OCI-LY1 (cell line): ENCODE results near the gene NDC1.

Source experiments
- H2AFZ ChIP-seq: fragments of 200-600 bp; sonication (generic), shearing (Covaris generic); 2 replicates; pipeline ENCODE4 v1.6.0; 2014; ENCODE audit warnings: antibody characterized with exemption, mild to moderate bottlenecking, low read length
- H3F3A ChIP-seq: fragments of 200-600 bp; sonication (generic), shearing (Covaris generic); 2 replicates; pipeline ENCODE4 v1.6.0; 2014; ENCODE audit warnings: mild to moderate bottlenecking, antibody characterized with exemption, low read length, moderate library complexity; ENCODE audit not compliant: insufficient read depth
- H3K27ac ChIP-seq: fragments of 200-600 bp; sonication (generic); 2 replicates; pipeline ENCODE4 v1.5.1; 2014; ENCODE audit warnings: low read length, mixed run types, mild to moderate bottlenecking, low read depth; ENCODE audit not compliant: poor library complexity, severe bottlenecking
- H3K27me3 ChIP-seq: fragments of 200-600 bp; sonication (generic); 2 replicates; pipeline ENCODE4 v1.6.0; 2014; ENCODE audit warnings: antibody characterized with exemption, mild to moderate bottlenecking, low read length, moderate library complexity; ENCODE audit not compliant: insufficient read depth
- H3K36me3 ChIP-seq: fragments of 200-600 bp; sonication (generic); 2 replicates; pipeline ENCODE4 v1.6.1; 2014; ENCODE audit warnings: mild to moderate bottlenecking, antibody characterized with exemption, low read length, moderate library complexity, mixed read lengths; ENCODE audit not compliant: insufficient read depth
- H3K4me1 ChIP-seq: fragments of 200-600 bp; sonication (generic); 2 replicates; pipeline ENCODE4 v1.5.1; 2014; ENCODE audit warnings: mild to moderate bottlenecking, low read length, moderate library complexity; ENCODE audit not compliant: insufficient read depth, severe bottlenecking
- H3K4me2 ChIP-seq: fragments of 200-600 bp; sonication (generic), shearing (Covaris generic); 2 replicates; pipeline ENCODE4 v1.6.1; 2014; ENCODE audit warnings: low read length
- H3K4me3 ChIP-seq: fragments of 200-600 bp; sonication (generic); 2 replicates; pipeline ENCODE4 v1.5.1; 2014; ENCODE audit warnings: low read length, low read depth, mild to moderate bottlenecking, mixed read lengths; ENCODE audit not compliant: poor library complexity, severe bottlenecking
- H3K79me2 ChIP-seq: fragments of 200-600 bp; shearing (Covaris generic); 2 replicates; pipeline ENCODE4 v1.6.1; 2016; ENCODE audit warnings: mixed run types, low read length, mixed read lengths; ENCODE audit not compliant: insufficient read depth
- H3K9ac ChIP-seq: fragments of 200-600 bp; sonication (generic), shearing (Covaris generic); 2 replicates; pipeline ENCODE4 v1.6.1; 2014; ENCODE audit warnings: mild to moderate bottlenecking, low read length, mixed read lengths
- H3K9me2 ChIP-seq: fragments of 200-600 bp; sonication (generic), shearing (Covaris generic); 2 replicates; pipeline ENCODE4 v1.6.1; 2014; ENCODE audit warnings: low read depth, mild to moderate bottlenecking, low read length, mixed read lengths
- H3K9me3 ChIP-seq: fragments of 200-600 bp; shearing (Covaris generic); 2 replicates; pipeline ENCODE4 v1.6.1; 2014; ENCODE audit warnings: low read length, mixed read lengths
- H4K20me1 ChIP-seq: fragments of 200-600 bp; sonication (generic), shearing (Covaris generic); 2 replicates; pipeline ENCODE4 v1.6.0; 2016; ENCODE audit warnings: mild to moderate bottlenecking, low read length; ENCODE audit not compliant: insufficient read depth
- EZH2 ChIP-seq: fragments of 200-600 bp; sonication (generic), shearing (Covaris generic); IDR thresholded peaks from 2 replicates; pipeline ENCODE4 v1.8.0; 2017; ENCODE audit warnings: borderline replicate concordance, mixed run types, mild to moderate bottlenecking, antibody characterized with exemption, low read length, moderate library complexity, mixed read lengths
- TF ChIP-seq, protein P1 (sequence below): fragments of 200-600 bp; sonication (generic), shearing (Covaris generic); IDR thresholded peaks from 2 replicates; pipeline ENCODE4 v1.5.1; 2017; ENCODE audit warnings: mild to moderate bottlenecking, antibody characterized with exemption, low read length, moderate library complexity, mixed read lengths

NDC1 gene

DNA sequence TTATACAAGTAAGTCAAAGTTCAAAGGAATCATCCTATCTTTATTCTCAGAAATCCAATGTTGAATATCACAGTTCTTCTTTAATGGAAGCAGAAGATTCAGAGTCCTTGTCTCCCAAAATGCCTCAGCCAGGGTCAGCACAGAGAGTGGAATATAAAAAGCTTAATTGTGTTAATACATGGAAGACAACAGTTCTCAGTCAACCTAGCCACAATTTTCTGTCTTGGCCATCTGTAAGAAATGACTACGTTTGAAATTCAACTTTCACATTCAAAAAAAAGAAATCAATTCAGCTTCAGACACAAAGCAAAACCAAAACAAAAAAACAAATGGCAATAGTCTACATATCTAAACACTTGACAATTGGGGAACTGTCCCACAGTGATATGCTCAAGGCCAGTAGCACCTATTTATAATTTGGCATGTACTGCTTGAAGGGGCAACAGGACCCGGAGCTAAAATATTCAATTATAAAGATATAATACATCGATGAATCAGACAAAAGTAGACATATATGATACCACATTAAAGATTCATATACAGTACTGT, 71.8 kb downstream of the NDC1 start:
- H2AFZ ChIP-seq, result no peak overlapping the region
- no peaks in the 10 kb centered on the region for H3K9me3 ChIP-seq
- no peaks in the 10 kb centered on the region for H3K79me2 ChIP-seq
- H3K4me1 ChIP-seq, result no peaks in the 10 kb centered on the region
- no peaks in the 10 kb centered on the region for H4K20me1 ChIP-seq
- no peak overlapping the region for H3K9ac ChIP-seq
- H3F3A ChIP-seq, result no peaks in the 10 kb centered on the region
- no peak overlapping the region for H3K4me3 ChIP-seq
- TF ChIP-seq EZH2, result no peak
- TF ChIP-seq, protein P1, sequence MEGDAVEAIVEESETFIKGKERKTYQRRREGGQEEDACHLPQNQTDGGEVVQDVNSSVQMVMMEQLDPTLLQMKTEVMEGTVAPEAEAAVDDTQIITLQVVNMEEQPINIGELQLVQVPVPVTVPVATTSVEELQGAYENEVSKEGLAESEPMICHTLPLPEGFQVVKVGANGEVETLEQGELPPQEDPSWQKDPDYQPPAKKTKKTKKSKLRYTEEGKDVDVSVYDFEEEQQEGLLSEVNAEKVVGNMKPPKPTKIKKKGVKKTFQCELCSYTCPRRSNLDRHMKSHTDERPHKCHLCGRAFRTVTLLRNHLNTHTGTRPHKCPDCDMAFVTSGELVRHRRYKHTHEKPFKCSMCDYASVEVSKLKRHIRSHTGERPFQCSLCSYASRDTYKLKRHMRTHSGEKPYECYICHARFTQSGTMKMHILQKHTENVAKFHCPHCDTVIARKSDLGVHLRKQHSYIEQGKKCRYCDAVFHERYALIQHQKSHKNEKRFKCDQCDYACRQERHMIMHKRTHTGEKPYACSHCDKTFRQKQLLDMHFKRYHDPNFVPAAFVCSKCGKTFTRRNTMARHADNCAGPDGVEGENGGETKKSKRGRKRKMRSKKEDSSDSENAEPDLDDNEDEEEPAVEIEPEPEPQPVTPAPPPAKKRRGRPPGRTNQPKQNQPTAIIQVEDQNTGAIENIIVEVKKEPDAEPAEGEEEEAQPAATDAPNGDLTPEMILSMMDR, result no peak
- no peak overlapping the region for H3K27ac ChIP-seq
- H3K27me3 ChIP-seq, result no peaks in the 10 kb centered on the region
- no peaks in the 10 kb centered on the region for H3K9me2 ChIP-seq
- no peak overlapping the region for H3K4me2 ChIP-seq
- peaks cover 60% of the 10 kb centered on the region for H3K36me3 ChIP-seq

DNA sequence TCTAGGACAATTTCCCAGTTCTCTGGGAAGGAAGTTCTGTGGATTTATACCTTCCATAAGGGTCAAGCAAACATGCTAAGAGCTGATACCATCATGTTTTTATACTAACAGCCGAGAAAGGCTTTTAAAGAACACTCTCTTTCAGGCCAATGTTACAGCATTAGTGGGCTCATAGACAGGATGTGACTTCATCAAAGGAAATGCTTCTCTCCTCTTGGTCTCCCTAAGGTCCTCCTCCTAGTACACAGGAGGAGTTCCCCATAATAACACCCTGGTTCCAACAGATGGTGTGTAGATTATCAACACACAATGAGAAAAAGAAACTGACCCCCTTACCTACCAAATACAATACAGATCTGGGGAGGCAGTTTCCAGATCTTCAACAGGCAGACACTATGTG, 72.4 kb downstream of the NDC1 start:
- Histone ChIP-seq H3K27me3 (no peaks in the 10 kb centered on the region), H3K4me2 (no peak overlapping the region), H3K4me3 (no peak overlapping the region), H3K36me3 (peaks cover 54% of the 10 kb centered on the region), H3K27ac (no peak overlapping the region), H3F3A (no peaks in the 10 kb centered on the region), H3K4me1 (no peaks in the 10 kb centered on the region), H3K9me3 (no peaks in the 10 kb centered on the region), H3K9ac (no peak overlapping the region), H4K20me1 (no peaks in the 10 kb centered on the region), H3K9me2 (no peaks in the 10 kb centered on the region), H2AFZ (no peak overlapping the region), H3K79me2 (no peaks in the 10 kb centered on the region)
- TF ChIP-seq, protein P1, result no peak
- TF ChIP-seq EZH2, result no peak

DNA sequence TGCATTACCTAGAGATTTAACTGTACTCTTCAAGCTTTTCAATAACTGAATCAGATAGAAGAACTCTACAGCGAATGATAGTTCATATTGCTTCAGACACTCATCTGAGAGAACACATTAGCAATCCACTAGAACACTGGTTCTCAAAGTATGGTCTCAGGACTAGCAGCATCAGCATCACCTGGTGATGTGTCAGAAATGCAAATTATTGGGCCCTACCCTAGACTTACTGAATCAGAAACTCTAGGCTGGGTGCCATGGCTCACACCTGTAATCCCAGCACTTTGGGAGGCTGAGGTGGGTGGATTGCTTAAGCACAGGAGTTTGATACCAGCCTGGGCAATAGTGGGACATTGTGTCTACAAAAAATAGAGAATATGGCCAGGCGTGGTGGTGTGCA, 74.2 kb downstream of the NDC1 start:
- Histone ChIP-seq H3K36me3 (peaks cover 41% of the 10 kb centered on the region), H4K20me1 (no peaks in the 10 kb centered on the region), H3K4me2 (no peak overlapping the region), H2AFZ (no peak overlapping the region), H3K9ac (no peak overlapping the region), H3F3A (no peaks in the 10 kb centered on the region), H3K4me1 (no peaks in the 10 kb centered on the region), H3K9me3 (no peaks in the 10 kb centered on the region), H3K27ac (no peak overlapping the region), H3K79me2 (no peaks in the 10 kb centered on the region), H3K4me3 (no peak overlapping the region), H3K27me3 (no peaks in the 10 kb centered on the region), H3K9me2 (no peaks in the 10 kb centered on the region)
- TF ChIP-seq, protein P1, result no peak
- TF ChIP-seq EZH2, result no peak
